Embryonic facial prominence (tissue), 1 donor: ENCODE results near the gene C10orf71.

Source experiments
- DNase-seq: peaks from one replicate; pipeline ENCODE4 v3.0.0-alpha.2; 2016; ENCODE audit errors: extremely low spot score

C10orf71 gene

GRCh38 chr10:49318755-49319154 lies 19.8 kb downstream of the C10orf71 start:
- no peak for DNase-seq

DNA sequence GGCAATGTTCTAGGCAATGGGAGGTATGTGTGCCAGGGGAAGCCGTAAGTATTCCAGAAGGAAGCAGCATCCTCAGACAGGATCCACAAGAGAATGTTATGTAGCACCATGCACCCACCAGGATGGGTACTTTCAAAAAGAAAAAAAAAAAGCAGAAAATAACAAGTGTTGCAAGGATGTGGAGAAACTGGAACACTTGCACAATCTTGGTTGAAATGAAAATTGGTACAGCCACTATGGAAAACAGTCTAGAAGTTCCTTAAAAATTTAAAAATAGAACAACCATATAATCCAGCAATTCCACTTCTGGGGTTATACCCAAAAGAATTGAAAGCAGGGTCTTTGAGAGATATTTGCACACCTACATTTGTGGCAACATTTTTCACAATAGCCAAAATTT lies 20.2 kb downstream of the C10orf71 start:
- no peak for DNase-seq

DNA sequence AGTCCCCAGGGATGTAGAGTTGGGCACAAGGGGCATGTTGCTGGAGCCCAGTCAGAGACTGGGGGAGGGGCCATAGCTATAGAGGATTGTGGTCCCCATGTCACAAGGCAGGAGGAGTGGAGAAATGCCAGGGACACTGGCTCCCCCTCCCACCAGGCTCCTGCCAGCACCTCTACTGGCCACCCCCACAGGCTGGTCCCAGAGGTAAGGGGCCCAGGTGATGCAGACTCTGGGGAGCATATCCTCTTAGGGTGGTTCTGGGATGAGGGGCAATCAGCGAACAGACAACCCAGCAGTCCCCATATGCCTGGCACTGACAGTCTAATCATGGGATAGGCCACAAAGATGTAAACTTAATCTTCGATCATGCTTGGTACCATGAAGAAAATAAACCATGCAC lies 21.2 kb downstream of the C10orf71 start:
- no peak for DNase-seq

GRCh38 chr10:49321021-49321420 lies 22.1 kb downstream of the C10orf71 start:
- DNase-seq = no peak

GRCh38 chr10:49322371-49323170 lies 23.6 kb downstream of the C10orf71 start:
- DNase-seq = no peak

- no peak for DNase-seq
Measured at GRCh38 chr10:49323171-49323895, 24.4 kb downstream of the C10orf71 start.

DNA sequence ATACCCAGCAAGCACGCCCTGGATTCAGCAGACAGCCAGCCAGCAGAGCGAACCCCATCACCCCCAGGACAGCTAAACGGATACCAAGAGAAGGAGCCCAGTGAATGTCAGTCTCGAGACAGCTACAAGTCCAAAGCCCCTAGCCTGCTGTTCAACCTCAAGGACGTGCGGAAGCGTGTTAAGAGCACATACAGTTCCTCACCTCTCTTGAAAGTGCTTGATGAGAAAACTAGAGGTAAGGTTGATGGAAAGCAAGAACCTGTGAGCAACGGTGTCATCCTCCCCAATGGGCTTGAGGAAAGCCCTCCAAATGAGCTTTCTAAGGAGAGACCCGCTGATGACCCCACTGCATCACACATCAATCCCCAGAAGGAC lies 24.9 kb downstream of the C10orf71 start:
- no peak for DNase-seq

- DNase-seq = no peak
Measured at GRCh38 chr10:49324711-49325110, 25.7 kb downstream of the C10orf71 start.

GRCh38 chr10:49325131-49325915 lies 26.4 kb downstream of the C10orf71 start:
- DNase-seq = no peak

DNA sequence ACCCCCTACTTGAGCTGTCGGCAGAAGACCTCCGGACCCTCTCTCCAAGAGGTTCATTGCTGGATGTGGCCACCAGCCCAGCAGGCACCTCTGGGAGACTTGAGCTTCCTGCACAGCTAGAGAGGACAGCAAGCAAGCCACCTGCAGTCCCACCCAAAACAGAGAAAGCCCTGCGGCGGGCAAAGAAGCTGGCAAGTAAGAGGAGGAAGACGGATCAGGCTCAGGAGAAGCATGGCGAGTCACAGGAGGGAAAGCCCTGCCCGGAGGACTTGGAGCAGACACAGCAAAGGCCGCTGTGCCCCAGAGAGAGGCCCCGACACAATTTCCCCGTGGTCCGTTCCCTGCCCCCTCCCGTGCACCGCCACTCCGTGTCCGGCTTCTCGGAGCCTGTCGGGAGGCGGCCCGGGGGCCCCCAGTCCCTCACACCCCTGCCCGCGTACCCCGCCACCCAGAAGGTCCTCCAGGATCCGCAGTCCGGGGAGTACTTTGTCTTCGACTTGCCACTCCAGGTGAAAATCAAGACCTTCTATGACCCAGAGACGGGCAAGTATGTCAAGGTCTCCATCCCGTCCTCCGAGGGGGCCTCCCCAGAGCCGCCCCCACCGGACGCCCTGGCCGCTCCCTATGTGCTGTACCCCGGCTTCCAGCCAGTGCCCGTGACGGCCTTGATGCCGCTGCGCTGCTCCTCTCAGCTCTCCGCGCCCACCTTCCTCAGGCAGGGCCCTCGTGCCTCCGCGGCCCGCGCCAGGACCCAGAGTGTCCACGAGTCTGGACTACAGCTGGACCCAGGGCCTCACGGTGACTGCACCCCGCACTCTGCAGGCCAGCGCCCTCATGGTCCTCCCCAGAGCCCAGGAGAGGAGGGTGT lies 27.2 kb downstream of the C10orf71 start:
- DNase-seq = no peak

DNA sequence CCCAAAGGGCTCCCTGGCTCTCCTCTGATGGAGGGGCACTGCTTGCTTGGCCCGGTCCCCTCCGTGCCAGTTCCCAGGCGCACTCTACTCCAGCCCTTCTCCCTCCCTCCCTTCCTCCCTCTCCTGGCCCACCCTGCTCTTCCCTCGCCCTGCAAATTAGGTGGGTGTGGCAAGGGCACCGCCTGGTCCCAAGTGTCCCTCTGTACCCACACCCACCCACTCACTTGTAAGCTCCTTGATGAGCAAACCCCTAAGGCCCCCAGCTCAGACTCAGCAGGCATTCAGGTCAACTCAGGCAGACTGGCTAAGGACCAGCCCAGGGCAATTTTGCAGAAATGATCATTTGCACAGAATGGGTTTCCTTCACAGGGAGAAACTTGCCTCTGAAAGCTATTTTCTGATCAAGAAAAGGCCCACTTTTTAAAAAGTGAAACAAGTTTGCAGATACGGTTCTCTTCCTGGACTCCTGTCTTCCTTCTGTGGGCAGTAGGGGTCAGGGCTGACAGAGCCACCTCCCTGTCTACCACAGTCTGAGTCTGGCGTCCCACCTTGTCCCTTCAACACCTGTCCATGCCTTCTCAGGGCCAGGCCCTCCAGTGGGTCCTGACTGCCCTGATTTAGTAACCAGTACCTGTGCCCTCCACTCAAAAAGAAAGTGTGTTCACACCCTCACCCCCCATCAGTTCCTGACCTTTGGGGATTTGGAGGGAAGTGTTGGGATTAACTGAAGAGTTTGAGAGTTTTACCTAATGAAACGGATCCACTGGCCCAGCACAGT lies 28.3 kb downstream of the C10orf71 start:
- no peak for DNase-seq

DNA sequence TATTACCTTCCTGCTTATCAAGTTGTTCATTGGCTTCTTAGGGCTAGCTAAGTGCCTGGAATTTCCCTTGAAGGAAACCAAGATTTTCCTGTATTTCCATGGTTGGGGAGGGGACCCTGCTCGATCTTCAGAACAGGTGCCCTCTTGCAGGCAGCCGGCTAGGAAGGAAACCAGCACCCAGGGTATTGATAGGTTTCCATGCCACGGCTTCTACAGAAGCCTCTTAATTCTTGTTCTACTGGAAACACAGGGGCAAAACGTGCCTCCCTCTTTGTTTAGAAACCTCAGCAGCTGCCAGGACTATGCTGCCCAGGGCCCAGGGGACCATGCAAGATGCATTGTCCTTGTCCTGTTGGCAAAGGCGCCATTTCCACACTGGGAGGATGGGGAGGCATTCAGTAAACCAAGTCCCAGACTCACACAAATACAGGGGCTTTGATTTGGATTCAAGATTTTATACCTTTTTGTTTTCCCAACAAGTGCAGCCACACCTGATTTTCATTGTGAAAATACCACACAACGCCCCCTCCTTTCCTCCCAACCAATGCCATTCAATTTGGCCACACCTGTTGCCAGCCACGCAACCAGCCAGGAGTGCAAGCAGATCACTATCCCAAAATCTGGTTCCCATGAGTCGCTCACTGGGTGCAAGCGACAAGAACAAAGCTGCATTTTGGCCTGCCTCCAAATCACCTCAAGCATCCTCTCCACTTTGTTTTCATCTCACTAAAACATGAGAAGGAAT lies 29.6 kb downstream of the C10orf71 start:
- DNase-seq = no peak

GRCh38 chr10:49329146-49329505 lies 30.2 kb downstream of the C10orf71 start:
- DNase-seq = no peak

DNA sequence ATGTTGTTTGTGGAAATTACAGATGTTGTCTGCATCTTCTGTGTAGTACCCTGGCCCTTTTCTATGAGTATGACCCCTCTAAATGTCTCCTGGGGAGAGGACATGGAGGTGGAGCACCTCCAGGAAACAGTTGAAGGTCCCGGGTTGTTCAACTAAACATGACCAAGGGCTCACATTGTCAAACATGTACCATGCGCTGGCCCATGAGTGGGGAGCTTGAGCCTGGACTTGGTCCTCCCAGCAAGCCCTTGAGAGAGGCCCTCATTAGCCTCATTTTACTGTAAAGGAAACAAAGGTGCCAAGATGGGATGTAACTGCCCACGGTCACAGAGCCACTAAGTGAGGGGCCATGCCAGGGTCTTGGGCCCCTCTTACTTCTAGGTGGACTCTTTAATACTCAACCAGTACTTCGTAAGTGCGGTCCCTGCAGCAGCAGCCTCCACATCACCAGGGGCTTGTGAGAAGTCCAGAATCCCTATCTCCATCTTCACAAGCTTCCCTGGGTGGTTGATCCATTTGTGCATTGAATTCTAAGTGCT lies 31.2 kb downstream of the C10orf71 start:
- DNase-seq = no peak

GRCh38 chr10:49331431-49331830 lies 32.5 kb downstream of the C10orf71 start:
- no peak for DNase-seq

- DNase-seq = no peak
Measured at GRCh38 chr10:49332333-49332732, 33.4 kb downstream of the C10orf71 start.

DNA sequence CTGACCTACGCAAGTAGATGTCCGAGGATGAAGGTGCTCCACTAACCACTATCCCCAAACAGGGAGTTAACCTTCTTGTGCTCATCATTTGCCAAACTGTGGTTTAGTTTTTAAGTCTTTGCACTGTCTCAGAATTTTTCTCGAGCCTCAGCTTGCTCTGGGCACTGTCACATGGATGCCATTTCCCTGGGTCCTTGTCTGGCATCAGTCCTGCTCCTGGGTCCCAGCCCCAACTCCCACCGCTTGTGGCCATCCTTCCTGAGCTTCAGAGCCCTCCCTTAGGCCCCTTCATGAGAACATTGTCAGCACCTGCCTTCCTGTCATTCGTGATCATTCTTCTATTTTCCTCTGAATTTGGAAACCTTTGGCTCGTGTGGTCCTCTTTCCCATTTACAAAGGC lies 33.8 kb downstream of the C10orf71 start:
- no peak for DNase-seq

DNA sequence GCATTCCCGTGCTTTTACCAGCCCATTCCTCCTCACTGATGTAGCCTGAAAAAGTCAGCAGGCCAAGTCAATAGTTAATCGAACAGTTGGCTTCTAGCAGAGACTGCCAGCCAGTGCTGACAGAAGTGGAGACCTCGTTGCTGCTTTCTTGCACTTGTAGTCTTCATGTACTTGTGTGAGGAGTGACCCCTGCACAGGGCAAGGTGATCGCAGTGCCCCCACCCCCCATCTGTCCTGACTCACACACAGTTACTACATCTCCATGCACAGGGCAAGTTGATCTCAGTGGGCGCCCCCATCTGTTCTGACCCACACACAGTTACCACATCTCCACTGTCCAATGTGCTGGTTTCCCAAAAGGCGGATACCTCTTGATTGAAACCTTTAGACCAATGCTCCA lies 34.2 kb downstream of the C10orf71 start:
- no peak for DNase-seq

DNA sequence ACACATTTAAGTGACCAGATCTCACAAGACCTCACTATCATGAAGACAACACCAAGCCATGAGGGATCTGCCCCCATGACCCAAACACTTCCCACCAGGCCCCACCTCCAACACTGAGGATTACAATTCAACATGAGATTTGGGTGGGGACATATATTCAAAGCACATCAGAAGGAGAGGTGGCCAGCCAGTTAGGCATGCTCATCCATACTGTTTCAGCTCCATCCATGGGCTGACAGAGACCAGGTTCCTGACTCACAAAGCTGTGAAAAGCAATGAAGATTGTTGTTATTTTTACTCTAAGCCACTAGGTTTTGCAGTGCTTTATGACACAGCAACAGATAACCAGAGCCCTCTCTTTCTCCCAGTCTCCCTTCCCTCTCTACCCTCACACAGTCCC lies 36.0 kb downstream of the C10orf71 start:
- DNase-seq = no peak
